ENCODE data around the gene CAST.
"Not testable (repeated sequence)": the region's sequence is repeated elsewhere in the genome, so short reads cannot be mapped to it uniquely, and the experiment has no call there.

Gene CAST

DNA sequence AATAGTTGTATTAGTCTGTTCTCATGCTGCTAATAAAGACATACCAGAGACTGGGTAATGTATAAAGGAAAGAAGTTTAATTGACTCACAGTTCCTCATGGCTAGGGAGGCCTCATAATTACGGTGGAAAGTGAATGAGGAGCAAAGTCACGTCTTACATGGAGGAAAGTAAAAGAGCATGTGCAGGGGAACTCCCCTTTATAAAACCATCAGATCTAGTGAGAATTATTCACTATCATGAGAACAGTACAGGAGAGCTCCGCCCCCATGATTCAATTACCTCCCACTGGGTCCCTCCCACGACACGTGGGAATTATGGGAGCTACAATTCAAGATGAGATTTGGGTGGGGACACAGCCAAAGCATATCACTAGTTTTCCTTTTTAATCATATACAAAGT lies 82.0 kb downstream of the CAST start:
- DNase-seq: not testable (repeated sequence)

DNA sequence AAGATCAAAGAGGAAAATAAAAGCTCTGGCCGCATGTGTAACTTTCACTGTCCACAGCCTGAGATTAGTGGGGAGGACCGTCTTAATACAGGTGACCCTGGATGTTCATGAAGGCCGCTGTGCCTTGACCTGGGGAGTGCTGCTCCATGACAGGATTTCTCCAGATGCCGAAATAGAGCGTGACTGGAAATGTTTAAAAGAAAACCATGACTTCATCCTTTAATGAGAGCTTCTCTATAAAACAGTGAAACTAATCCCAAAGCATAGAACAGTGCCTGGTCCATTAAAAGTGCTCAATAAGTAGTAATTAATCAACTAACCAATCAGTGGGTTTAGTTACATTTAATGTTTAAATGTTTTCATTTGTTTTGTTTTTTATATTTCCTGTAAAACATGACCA lies 82.8 kb downstream of the CAST start:
- DNase-seq: no peak

DNA sequence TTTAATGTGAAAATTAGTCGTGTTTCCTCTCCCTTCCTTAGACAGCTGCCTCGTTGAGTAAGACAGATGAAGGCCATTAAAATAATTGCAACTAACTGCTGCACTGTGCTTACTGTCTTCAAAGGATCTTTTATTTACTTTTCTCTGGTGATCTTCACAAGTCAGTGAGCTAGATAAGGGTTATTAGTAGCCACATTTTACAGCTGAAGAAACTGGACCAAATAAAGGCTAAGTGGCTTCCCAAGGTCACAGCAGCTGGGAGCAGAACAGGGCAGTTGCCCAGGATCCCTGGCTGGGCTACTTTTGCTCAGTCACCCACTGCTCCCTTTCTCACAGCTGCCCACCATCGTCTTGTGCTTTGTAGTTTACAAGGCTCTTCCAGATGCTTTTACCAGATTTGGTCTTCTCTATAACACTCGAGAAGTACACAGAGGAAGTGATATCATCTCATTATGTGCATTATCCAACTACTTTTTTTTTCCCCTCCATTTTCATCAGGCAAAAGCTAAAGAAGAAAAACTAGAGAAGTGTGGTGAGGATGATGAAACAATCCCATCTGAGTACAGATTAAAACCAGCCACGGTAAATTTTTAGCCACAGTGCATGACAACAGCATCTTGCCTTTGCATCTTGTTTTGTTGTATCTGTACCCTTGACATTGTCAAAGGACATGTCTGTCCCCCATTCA lies 83.8 kb downstream of the CAST start:
- DNase-seq: no peak

GRCh38 chr5:96747720-96748119 lies 85.5 kb downstream of the CAST start:
- DNase-seq: no peak

- no peak for DNase-seq
Measured at GRCh38 chr5:96750110-96750822, 88.1 kb downstream of the CAST start.

DNA sequence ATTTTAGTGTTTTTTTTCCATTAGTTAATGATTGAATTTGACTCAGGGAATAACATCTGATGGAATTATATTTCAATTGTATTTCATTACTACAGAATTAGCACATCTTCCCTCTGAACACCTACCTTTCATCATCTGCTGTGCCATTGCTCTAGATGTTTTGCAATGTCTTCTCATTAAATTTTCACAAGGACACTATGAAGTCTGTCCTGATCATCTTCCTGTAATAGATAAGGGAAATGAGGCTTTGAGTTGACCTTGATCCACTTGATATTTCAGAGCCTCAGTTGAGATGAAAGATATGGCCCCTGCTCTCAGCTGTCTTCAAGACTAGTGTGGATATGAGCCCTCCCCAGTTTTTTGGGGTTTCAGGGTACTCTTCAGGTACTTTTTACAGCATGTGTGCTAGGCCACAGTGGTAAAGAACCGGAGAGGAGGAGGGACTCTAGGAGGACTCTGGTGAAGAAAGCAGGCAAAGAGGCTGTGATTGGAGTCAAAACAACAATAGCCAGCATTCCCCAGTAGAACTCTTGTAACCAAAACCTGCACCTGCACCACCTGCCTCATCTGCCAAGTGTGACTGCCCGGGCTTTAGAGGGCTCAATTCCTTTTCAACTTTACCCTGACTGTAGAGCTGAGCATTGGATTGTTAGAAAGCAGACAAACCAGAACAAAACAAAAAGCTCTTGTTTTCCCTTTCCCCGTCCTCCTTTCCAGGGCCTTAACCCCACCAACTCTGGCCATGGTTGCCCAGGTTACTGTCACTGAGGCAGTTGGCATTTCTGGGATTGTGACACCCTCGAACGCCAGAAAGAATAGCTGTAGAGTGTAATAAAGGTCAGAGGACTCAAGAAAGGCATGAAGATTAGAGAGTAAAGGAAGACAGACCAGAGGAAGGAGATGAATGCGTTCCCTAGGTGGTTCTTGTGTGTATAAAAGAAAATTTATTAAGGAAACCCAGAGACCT lies 89.3 kb downstream of the CAST start:
- DNase-seq: no peak

GRCh38 chr5:96752341-96753016 lies 90.3 kb downstream of the CAST start:
- no peak for DNase-seq

DNA sequence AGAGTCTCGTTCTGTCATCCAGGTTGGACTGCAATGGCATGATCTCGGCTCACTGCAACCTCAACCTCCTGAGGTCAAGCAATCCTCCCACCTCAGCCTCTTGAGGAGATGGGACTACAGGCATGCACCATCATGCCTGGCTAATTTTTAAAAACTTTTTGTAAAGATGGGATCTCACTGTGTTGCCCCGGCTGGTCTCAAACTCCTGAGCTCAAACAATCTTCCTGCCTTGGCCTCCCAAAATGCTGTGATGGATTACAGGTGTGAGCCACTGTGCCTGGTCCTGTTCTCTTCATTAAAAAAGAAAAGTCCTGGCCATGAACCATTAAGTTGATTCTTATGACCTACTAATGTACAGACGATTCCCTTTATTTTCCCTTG lies 90.8 kb downstream of the CAST start:
- no peak for DNase-seq

DNA sequence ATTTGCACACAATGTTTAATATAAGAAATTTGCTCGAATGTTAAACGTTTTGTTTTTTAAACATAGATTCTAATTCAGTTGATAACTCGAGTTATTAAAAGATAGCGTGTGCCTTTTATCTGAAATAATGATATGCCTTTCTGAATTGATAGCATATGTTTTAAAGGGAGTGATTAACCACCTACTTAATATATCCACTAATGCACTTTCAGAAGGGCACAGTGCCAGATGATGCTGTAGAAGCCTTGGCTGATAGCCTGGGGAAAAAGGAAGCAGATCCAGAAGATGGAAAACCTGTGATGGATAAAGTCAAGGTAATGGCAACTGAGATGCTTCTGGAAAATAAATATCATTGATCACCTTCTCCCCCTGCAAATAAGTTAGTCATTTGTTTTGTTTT lies 91.7 kb downstream of the CAST start:
- DNase-seq: no peak

DNA sequence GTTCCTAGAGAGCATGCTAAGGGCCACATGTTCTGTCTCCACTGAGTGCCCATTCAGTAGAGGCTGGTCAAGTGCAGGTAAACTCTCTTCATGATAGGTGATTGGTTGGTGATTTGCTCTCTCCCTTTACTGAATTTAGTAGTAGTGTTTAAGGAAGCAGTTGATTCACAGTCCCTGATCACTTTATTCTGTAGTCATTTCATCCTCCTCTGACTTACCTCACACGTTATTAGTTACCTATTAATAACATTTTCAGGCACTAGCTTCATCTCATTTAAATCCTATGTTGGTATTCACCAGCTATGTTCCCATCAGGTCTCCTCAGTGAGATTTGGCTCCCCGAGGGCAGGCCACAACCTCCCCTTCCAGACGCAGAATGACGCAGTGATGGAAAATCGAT lies 93.7 kb downstream of the CAST start:
- no peak for DNase-seq

DNA sequence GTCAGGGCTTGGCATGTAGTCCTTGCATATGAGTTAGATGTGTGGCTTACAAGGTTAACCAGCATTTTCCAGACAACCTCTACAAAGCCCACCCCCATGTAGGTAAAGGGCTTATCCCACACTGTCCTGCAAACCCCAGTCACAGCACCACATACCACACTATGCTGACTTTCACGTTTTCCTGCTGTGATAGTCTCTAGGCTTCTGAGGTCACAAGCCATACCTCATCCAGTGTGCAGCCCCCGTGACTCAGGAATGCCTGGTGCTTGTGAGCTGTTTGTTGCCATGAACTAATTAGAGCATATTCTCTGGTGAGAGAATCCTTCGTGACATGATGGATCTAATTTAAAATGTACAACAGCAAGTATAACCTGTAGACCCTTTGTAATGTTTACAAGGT lies 94.8 kb downstream of the CAST start:
- no peak for DNase-seq

DNA sequence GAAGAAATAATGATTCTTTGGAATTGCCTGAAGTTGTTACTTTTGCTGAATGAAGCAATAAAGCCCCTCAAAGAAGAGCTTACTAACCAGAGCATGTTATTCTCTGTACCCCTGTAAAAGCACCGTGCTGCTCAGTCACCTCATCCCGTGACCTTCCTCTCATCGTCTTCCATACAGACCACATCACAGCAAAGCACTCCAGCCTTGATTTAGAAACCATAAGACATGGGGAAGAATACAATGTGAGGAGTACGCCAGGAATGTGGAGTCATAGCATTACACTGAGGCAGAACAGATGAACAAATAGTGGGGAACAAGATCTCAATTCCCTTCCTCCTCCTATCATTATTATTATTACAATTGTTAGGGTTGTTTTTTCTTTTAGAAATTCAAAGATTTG lies 96.4 kb downstream of the CAST start:
- no peak for DNase-seq

- DNase-seq: no peak
Measured at GRCh38 chr5:96761618-96762017, 99.4 kb downstream of the CAST start.

DNA sequence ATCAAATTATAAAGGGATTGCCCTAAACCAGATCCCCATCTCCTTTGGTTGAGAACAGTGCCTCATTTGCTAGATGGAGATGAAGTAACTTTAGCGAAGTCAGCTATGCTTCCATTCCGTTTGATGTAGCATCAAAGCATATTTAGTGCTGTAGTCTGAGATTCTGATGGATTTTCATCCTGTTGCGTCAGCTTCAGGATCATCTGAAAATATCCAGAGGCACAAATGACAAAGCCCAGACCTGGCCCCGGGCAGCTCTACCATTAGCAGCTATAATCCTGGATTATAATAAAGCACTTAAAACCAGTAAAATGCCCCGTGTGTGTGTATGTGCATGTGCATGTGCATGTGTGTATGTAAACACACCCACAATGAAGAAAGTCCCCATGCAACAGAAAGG lies 100.8 kb downstream of the CAST start:
- DNase-seq: no peak

DNA sequence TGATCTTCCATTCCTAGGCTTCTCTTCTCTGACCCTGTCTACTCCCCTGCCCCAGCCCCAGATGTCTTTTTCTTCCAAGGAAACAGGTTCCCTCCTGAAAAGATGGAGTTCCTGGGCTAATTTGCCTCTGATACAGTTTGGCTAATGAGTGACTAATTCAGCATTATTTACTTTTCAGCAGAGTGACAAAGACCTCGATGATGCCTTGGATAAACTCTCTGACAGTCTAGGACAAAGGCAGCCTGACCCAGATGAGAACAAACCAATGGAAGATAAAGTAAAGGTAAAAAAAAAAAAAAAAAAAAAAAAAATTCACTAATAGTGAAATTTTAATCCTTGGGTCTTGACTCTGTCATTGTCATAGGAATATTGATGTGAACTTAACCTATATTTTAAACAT lies 102.9 kb downstream of the CAST start:
- DNase-seq: no peak

DNA sequence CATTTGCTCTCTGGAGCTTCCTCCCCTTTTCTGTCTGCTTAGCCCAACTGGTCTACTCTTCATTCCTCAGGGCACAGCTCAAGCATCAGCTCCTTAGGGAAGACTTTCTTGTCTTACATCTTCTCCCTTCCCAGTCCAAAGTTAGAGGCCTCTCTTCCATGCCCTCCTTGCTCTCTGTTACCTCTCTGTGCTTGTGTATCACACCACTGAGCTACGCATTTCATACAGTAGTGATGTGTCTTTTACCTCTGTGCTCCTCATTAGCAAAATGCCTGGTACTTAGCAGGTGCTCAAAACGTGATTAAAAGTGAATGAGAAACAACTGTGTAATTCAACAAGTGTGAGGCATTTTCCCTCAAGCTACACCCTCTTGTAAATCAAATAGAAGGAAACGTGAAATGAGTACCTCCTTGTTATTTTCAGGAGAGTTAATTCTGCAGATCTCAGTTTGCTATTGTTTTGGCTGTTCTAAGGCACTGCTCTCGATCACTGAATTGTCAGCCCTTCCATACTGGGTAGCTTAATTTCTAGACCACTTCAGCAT lies 106.6 kb downstream of the CAST start:
- DNase-seq: no peak

GRCh38 chr5:96771395-96771794 lies 109.2 kb downstream of the CAST start:
- DNase-seq: no peak

DNA sequence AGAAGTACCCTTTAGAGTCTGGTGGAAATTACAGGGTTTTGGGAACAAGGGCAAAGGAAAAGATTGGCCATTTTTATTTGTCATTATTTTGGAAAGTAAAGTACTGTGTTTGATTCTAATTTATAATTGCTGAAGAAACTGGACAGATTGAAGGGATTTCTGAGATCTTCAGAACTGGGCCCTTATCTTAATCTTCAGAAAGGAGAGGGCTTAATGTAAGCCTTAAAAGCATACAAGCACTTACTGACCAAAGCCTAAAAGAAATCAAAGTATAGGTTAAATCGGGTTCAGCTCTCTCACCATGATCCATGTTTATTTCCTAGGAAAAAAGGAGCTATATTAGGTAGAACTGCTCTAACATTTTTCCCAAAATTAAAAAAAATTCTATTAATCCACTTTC lies 109.9 kb downstream of the CAST start:
- DNase-seq: no peak

GRCh38 chr5:96772542-96772941 lies 110.4 kb downstream of the CAST start:
- DNase-seq: no peak

DNA sequence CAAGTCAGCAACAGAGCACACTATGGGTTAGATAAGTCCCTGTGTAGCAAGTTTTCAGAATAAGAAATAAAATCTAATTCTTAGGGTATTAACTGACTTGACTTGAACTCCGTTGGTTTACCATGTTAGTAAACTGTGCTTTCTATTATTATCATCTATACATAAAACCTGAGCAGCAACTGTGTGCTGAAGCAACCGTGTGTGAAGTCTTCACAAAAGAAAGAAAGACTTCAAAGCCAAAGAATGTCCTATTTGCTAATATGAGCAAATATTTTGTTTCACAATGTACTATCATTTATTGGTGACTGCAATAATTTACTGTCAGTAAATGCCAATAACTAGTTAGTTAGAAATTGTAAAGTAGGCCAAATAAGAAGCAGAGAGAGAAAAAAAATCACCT lies 112.9 kb downstream of the CAST start:
- no peak for DNase-seq

DNA sequence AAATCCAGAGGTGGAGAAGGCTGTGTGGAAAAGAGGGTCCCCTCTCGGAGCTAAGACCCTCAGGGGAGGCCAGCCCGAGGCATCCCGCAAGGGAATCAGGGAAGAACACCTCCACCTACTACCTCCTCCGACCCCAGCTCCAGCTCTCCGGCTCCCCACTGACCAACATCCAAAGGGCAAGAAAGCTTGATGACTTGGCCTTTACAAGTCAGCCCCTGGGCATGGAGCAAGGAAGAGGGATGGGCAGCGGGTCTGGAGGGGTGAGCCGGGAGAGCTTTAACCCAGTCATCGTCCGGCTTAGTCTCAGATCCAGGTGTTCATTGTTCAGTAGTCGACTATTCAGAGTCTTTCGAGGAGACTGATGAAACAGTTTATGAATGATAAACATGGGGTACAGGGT lies 113.5 kb downstream of the CAST start:
- DNase-seq: no peak

DNA sequence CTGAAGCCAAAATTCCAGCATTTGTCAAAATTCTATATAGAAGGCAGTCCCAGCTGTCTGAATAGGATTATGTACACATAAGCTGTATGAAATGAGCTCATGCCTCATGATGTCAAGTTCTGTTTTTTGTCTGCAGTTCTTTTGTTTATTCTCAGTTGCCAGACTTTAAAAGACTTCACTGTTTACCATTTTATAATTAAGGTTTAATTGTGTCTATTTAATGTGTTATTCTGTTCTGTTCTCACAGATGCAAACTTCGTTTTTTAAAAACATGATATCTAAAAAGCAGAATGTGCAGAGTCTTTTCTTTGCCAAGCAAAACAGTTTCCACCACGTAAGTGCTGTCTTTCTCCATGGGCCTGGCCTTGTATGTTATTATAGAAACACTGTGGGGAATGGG lies 114.4 kb downstream of the CAST start:
- DNase-seq: no peak

All from right kidney (tissue), 1 donor.